IPS-NIHi11 (cell line): ENCODE results near the gene GDI1.

Experiments
- DNase-seq: peaks from one replicate; pipeline ENCODE4 v3.0.0; 2012; ENCODE audit warnings: mixed read lengths, low spot score

Gene GDI1

DNA sequence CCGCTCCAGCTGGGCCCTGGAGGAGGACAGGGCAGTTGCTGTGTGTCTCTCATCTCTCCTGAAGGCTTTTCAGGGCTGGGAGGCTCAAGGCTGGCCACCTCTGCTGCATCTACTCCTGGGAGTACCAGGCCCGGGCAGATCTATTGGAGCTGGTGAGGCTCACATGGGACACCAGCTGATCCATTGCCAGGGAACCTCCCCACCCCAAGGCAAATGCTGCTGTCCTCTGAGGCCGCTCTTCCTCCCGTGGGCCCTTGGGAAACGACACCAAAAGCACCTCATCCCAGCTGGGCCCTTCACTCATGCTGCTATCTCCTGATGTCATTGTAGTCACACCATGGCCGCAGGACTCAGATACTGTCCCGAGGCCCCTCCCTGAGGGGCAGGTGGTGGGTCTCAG lies 45.8 kb downstream of the GDI1 start:
- DNase-seq, result no peak

DNA sequence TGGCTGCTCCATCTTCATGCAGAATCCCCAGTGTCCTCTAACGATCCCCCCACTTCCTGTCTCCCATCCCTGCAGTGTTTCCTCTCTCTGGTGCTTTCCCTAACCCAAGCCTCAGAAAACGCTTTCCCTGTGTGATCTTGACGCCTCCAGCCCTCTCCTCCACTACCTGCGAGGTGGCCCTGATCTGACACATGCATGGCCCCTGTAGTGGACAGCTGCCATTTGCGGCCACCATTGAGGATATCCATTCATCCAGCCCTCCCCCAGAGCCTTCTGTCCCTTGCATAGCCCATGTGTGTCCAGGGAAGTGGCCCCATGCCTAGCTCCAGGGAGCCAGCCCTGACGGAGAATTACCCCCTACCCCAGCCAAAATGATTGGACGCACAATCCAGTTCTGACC lies 46.4 kb downstream of the GDI1 start:
- no peak for DNase-seq

DNA sequence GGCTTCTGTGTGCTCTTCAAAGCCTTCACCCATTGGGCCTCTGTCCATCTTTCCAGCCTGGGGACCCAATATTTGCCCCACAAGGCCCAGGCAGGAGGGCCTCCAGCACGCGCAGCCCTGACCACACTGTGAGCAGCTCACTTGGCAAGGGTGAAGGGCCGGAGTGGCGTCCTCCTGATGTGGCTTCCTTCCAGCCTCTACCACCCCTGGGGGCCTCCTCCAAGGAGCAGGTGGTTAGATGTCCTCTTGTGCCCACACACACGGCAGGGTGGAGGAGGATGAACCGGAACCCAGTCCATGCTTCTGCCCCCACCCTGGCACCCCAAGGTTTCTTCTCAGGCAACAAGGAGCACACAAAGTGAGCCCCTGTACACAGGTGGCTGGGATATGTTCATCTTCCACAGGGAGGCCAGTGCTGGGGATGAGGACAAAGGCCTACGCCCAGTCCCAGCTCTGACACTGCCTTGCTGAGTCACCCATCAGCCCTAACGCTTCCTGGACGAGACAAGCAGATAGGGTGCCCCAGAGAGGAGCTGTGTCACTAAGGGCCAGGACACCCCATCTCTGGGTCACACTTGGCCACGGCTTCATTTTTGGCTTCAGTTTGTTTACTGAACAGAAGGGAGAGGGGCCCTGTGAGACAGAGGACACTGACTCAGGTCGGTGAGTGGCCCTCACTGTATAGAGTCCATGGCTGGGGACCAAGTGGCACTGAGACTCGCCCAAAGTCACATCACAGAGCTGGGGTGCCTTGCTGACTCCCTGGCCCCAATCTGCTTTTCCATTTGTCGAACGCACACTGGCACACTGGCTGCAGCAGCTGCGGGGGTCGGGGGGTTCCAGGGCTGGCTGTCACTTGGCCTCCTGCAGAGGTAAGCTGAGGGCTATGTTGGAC lies 47.5 kb downstream of the GDI1 start:
- DNase-seq, result no peak

DNA sequence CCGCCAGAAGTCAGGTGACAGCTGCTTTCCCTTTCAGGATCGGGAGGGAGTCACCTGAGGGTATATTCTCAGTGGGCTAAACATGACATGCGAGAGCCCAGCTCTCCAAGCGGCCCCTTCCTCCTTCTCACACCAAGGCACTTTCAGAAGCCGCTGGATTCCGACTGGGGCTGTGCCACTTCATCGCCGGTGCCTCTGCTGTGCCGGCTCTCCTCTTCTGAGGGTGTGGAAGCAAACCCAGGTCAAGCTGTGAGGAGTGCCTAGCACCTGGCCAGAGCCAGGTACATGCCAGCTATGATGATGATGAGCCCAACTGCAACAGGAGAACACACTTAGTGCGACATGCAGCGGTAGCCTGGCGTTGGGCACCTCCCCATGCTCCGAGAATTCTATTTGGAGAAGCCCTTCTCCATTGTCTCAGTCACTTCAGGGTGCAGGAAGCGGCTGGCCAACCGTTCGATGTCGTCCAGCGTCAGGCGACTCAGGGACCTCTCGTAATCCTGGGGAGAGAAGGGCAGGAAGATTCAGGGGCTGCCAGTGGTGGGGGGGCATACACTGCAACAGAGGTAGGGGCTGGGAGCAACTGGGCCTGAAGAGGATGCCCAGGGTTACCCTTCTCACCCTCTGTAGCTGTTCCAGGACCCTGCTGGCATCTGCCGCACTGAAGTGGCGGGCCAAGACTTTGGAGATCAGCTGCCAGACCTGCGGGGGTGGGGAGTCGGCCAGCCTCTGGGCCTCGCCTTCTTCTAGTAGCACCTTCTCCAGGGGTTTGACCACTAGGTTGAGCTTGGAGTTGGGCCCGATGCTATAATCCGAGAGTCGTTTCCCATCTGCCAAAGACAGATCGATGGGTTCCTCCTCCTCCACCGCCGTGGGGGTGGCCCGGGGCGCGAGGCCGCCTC lies 48.4 kb downstream of the GDI1 start:
- no peak for DNase-seq

- no peak for DNase-seq
These were observed 49.1 kb downstream of the GDI1 start for GRCh38 chrX:154486052-154486395.

- peak; percentile 64 for DNase-seq
These were observed 49.6 kb downstream of the GDI1 start, which contains the start of gene UBL4A for GRCh38 chrX:154486396-154487207. Gene UBL4A, minus strand, starts transcription at chrX:154486615. Its CDS starts 31 bp downstream, at chrX:154486584.

DNA sequence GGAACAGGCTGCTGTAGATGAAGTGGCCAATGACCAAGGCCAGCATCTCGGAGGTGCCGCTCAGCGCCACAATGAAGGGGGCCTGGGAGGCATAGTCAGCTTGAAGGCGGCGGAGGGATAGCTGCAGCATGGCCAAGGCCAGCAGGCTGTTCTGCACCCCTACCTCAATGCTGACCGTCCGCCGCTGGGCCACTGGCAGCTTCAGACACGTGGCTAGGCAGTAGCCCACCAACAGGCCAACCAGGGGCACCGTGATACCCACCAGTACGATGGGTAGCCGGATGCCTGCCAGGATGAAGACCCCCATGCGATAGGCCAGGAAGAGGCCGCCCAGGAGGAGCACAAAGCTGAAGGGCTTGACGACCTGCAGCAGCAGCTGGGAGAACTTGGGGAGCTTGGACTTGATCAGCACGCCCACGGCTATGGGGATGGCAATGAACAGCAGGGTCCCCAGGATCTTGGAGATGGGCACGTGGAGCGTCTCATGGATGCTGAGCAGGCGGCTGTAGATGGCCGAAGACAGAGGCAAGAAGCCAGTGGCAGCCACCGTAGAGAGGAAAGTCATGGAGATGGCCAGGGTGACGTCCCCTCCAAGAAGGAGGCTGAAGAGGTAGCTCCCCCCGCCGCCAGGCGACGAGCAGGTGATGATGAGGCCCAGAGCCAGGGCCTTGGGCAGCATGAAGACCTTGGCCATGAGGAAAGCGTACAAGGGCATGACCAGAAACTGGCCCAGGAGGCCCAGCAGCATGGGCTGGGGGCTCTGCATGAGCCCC lies 50.8 kb downstream of the GDI1 start:
- no peak for DNase-seq

DNA sequence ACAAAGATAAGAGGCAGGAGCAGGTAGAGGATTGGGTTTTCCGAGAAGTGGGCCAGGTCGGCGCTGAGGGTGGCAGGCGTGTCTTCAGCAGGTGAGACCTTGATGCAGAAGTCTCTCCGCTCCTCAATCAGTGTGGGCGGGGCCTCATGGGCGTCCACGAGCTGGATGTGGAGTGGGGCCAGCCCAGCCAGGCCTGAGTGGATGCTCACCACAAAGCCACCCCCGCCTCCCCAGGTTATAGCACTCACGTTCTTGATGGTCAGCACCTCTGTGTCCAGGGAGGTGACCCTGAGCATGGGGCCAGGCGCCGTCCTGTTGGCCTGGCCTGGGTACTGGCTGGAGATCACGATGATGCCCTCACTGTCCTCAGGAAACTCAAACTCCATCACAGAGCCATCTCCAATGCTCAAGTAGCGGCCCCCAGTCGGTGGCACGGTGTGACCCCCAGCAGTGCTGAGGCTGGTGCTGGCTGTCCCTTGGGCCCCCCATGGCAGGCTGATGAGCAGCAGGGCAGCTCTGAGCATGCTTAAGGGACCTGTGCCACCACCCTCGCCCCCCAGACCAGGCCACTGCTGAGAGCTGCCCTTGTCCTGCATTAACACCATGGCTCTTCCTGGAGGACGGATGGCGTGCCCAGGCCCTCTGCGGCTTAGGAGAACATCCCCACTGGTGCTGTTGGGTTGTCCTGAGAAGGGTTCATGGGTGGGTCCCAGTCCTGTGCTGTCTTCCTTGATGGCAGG lies 51.6 kb downstream of the GDI1 start:
- DNase-seq, result no peak

DNA sequence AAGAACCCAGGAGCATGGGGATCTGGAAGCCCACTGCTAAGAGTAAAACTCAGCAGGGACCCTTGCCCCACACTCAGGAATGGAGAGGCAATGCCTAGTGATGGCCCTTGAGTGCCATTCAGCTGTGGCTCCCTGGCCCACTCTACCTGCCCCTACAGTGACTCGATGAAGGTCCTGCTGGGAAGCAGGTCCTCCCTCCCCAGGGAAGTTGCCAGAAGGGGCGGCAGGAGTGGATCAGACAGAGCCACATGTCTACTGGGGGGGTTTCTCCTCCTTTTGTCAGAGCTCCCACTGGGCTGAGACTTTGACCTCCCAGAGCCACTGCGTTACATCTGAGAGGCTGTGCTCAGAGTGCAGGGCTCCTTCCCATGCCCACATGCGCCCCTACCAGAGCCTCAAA lies 52.2 kb downstream of the GDI1 start:
- DNase-seq, result no peak

DNA sequence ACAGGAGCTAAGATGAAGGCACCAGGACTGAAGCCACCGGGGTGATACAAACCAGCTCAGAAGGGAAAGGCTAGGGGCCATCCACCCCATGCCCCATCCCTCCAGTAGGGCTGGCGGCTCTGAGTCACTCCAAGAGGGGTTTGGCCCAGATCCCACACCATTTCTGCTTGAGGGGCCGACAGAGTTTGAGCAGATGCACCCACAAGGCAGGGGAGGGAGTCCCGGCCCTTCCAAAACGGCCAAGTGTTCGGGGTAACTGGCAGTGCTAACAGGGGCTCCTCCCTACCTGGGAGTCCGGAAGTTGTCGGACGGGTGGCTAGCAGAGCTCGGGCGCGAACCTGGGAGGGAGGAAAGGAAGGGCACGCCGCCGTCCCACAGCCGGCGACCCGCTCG lies 53.1 kb downstream of the GDI1 start:
- no peak for DNase-seq

GRCh38 chrX:154490414-154491083 lies 53.6 kb downstream of the GDI1 start, which contains the start of gene SLC10A3:
Gene SLC10A3, minus strand, starts transcription at chrX:154490629. Its CDS starts 1,689 bp downstream, at chrX:154488940.
- peak; percentile 92 for DNase-seq
